Measurements from ENCODE around the gene GIT2.

GIT2 gene

GRCh38 chr12:110001596-110001995 is 5.4 kb upstream of the GIT2 start:
- Histone ChIP-seq H3K27me3 (peaks cover 0 to 34% (median 23%) of the 10 kb centered on the region in 11 experiments; a peak in 18 of 22 replicates), H4K20me1 (peaks cover 0 to 44% (median 7%) of the 10 kb centered on the region in 11 experiments; a peak in 8 of 22 replicates), H3K9me3 (replicated peaks in 1 of 11) (peaks cover 0 to 21% (median 10%) of the 10 kb centered on the region in 11 experiments; a peak in 12 of 22 replicates), H3K4me1 (peaks cover 26 to 53% (median 36%) of the 10 kb centered on the region in 10 experiments), H3K4me2 (peak overlapping the region in 9 of 11 experiments; percentile 10 to 98 (median 92); a peak in 8 of 22 replicates), H3K36me3 (peaks cover 9 to 45% (median 23%) of the 10 kb centered on the region in 11 experiments; a peak in 19 of 22 replicates), H3K9ac (no peak overlapping the region), H3K4me3 (no peak overlapping the region), H3K27ac (no peak overlapping the region)
- TF ChIP-seq Cebpa-rat (IDR thresholded peaks at IDR 0.05), result no peak

DNA sequence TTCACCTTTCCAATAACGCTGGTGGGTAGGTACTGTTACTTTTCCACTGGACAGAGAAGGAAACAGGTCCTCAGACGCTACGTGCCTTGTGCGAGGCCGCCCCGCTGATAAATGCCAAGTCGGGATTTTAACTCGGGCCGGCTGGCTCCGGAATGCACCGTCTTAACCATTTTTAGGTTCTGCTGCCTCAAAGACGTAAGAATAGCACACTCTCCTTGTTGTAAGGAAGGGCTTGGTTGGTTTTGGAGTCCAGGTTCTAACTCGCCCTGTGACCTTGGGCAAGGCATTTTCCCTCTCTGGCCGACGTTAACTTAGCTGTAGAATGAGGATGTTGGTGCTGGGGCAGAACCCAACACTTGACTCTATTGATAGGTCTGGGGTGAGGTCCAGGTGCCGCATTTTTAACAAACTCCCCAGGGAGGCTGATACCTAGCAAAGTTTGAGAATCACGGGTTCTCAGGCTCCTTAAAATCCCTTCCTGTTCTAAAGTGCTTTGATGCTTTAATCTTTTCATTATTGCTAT is 3.9 kb upstream of the GIT2 start:
- no peak for TF ChIP-seq Cebpa-rat (IDR thresholded peaks at IDR 0.05)
- peak overlapping the region; percentile 92 to 99 (median 97); a peak in 21 of 22 replicates for H3K27ac ChIP-seq
- peaks cover 9 to 29% (median 17%) of the 10 kb centered on the region in 11 experiments; a peak in 18 of 22 replicates for H3K36me3 ChIP-seq
- H3K4me3 ChIP-seq, result peak overlapping the region; percentile 85 to 98 (median 94)
- H3K9ac ChIP-seq, result peak overlapping the region; percentile 91 to 98 (median 96)
- H3K4me1 ChIP-seq, result peaks cover 28 to 55% (median 37%) of the 10 kb centered on the region in 10 experiments
- H3K27me3 ChIP-seq, result peaks cover 0 to 34% (median 23%) of the 10 kb centered on the region in 11 experiments; a peak in 18 of 22 replicates
- peaks cover 0 to 6% (median 0%) of the 10 kb centered on the region in 11 experiments; a peak in 3 of 22 replicates for H3K9me3 ChIP-seq (replicated peaks in 1 of 11)
- peaks cover 0 to 44% (median 7%) of the 10 kb centered on the region in 11 experiments; a peak in 8 of 22 replicates for H4K20me1 ChIP-seq
- H3K4me2 ChIP-seq, result peak overlapping the region; percentile 89 to 98 (median 93)

GRCh38 chr12:109999649-109999971 is 3.4 kb upstream of the GIT2 start:
- peak overlapping the region; percentile 89 to 98 (median 93) for H3K4me2 ChIP-seq
- peaks cover 28 to 55% (median 39%) of the 10 kb centered on the region in 10 experiments for H3K4me1 ChIP-seq
- H3K27me3 ChIP-seq, result peaks cover 0 to 34% (median 23%) of the 10 kb centered on the region in 11 experiments; a peak in 18 of 22 replicates
- peaks cover 0 to 1% (median 0%) of the 10 kb centered on the region in 11 experiments; a peak in 1 of 22 replicates for H3K9me3 ChIP-seq (replicated peaks in 1 of 11)
- H4K20me1 ChIP-seq, result peaks cover 0 to 44% (median 8%) of the 10 kb centered on the region in 11 experiments; a peak in 10 of 22 replicates
- H3K27ac ChIP-seq, result peak overlapping the region; percentile 92 to 99 (median 97)
- peak overlapping the region; percentile 85 to 98 (median 94) for H3K4me3 ChIP-seq
- H3K9ac ChIP-seq, result peak overlapping the region; percentile 91 to 98 (median 96)
- H3K36me3 ChIP-seq, result peaks cover 9 to 25% (median 16%) of the 10 kb centered on the region in 11 experiments; a peak in 18 of 22 replicates
- TF ChIP-seq Cebpa-rat (IDR thresholded peaks at IDR 0.05), result no peak

DNA sequence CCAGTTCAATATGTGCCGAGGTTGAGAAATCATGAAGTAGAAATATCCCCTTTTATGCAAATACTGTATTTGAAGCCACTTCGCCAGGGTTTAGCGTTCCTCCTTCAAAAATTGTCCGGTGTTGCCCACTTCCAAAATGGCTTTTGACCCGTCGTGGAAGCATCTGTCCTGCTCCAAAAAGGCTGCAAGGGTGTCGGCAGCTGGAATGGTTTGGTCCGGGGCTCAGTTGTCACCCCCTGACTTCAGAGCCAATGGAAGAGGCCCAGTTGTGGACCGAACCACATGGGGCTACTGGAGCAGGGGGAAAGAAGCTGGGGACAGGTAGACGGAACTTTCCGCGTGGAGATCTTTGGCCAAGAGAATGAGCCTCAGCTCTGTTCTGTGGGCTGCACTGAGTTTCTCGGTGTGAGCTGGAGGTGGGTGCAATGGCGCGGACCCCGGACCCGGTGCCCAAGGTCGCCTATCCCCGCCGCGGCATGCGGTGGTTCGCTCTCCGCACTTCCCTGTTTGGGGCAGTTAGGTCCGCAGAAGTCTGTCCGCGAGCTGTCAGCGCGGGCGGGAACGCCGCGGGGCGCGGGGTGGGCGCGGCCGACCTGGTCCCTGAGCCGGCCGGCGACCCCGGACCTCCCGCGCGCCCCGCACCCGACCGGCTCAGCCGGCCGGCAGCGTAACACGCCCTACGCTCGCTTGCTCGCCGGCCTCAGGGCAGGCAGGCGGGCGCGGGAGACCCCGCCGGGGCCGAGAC is 2.9 kb upstream of the GIT2 start, which contains the start of gene ANKRD13A:
Gene ANKRD13A, plus strand, starts transcription at position 527 of the 745 bp plus-strand sequence. CDS start 259 bp downstream, outside the sequence.
- Histone ChIP-seq H3K4me1 (peaks cover 32 to 59% (median 41%) of the 10 kb centered on the region in 10 experiments), H3K36me3 (peaks cover 9 to 20% (median 16%) of the 10 kb centered on the region in 11 experiments; a peak in 18 of 22 replicates), H3K4me3 (peak within 1 kb of the TSS; percentile 85 to 98 (median 94)), H4K20me1 (peaks cover 0 to 45% (median 13%) of the 10 kb centered on the region in 11 experiments; a peak in 12 of 22 replicates), H3K27me3 (peaks cover 0 to 34% (median 23%) of the 10 kb centered on the region in 11 experiments; a peak in 18 of 22 replicates), H3K27ac (peak within 1 kb of the TSS; percentile 92 to 99 (median 97)), H3K4me2 (peak within 1 kb of the TSS; percentile 89 to 98 (median 93)), H3K9me3 (replicated peaks in 1 of 11) (no peaks in the 10 kb centered on the region), H3K9ac (peak within 1 kb of the TSS; percentile 91 to 98 (median 96))
- no peak for TF ChIP-seq Cebpa-rat (IDR thresholded peaks at IDR 0.05)

- peak overlapping the region; percentile 92 to 99 (median 97); a peak in 21 of 22 replicates for H3K27ac ChIP-seq
- H3K4me2 ChIP-seq, result peak overlapping the region; percentile 89 to 98 (median 93)
- H3K36me3 ChIP-seq, result peaks cover 7 to 19% (median 10%) of the 10 kb centered on the region in 11 experiments; a peak in 18 of 22 replicates
- H3K4me1 ChIP-seq, result peaks cover 39 to 66% (median 48%) of the 10 kb centered on the region in 10 experiments
- H4K20me1 ChIP-seq, result peaks cover 0 to 43% (median 19%) of the 10 kb centered on the region in 11 experiments; a peak in 13 of 22 replicates
- TF ChIP-seq Cebpa-rat (IDR thresholded peaks at IDR 0.05), result no peak
- no peaks in the 10 kb centered on the region for H3K9me3 ChIP-seq (replicated peaks in 1 of 11)
- H3K27me3 ChIP-seq, result peaks cover 0 to 34% (median 23%) of the 10 kb centered on the region in 11 experiments; a peak in 18 of 22 replicates
- H3K4me3 ChIP-seq, result peak overlapping the region; percentile 85 to 98 (median 94); a peak in 19 of 20 replicates
- H3K9ac ChIP-seq, result peak overlapping the region; percentile 91 to 98 (median 96)
Measured at GRCh38 chr12:109998241-109998903, 2.2 kb upstream of the GIT2 start.

DNA sequence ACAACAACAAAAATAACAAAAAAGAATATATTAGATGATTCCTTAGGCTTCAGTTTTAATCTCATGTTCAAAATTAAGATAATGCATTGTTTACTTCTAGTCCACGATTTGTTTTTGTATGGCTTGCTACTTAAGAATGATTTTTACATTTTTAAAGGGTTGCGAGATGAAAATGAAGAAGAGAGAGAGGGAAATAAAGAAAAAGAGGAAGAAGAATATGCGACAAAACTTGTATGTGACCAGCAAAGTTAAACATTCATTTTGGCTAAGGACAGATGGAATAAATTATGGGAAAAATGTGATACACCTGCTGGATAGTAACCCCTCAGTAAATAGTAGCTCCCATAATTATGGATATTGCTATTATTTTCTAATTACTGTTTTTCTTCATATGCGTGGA is 1.2 kb upstream of the GIT2 start:
- peaks cover 6 to 46% (median 29%) of the 10 kb centered on the region in 11 experiments; a peak in 17 of 22 replicates for H4K20me1 ChIP-seq
- no peak for TF ChIP-seq Cebpa-rat (IDR thresholded peaks at IDR 0.05)
- H3K36me3 ChIP-seq, result peaks cover 4 to 19% (median 10%) of the 10 kb centered on the region in 11 experiments; a peak in 19 of 22 replicates
- peak overlapping the region in 3 of 11 experiments; percentile 93 to 99 (median 97); a peak in 3 of 22 replicates for H3K27ac ChIP-seq
- H3K27me3 ChIP-seq, result peaks cover 0 to 34% (median 23%) of the 10 kb centered on the region in 11 experiments; a peak in 18 of 22 replicates
- H3K9ac ChIP-seq, result no peak overlapping the region
- H3K4me3 ChIP-seq, result no peak overlapping the region
- H3K4me1 ChIP-seq, result peaks cover 49 to 68% (median 58%) of the 10 kb centered on the region in 10 experiments
- H3K9me3 ChIP-seq (replicated peaks in 1 of 11), result no peaks in the 10 kb centered on the region
- H3K4me2 ChIP-seq, result peak overlapping the region in 6 of 11 experiments; percentile 81 to 98 (median 93); a peak in 8 of 22 replicates

DNA sequence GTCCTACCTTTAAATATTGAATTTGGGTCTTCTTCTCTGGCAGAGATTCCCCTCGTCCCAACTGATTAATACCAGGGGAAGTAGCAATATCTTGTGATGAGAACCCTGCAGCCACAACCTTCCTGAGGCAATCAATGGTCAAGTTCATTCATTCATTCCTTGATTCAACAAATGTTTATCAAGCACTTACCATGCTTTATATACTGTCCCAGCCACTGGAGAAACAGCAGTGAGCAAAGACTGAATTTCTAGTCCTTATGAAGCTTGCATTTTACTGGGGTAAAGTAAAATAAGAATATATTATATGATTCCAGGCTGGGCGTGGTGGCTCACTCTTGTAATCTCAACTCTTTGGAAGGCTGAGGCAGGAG is 300 bp upstream of the GIT2 start:
- H3K27ac ChIP-seq, result peak overlapping the region; percentile 92 to 99 (median 97); a peak in 21 of 22 replicates
- H3K4me2 ChIP-seq, result peak overlapping the region; percentile 72 to 98 (median 92)

DNA sequence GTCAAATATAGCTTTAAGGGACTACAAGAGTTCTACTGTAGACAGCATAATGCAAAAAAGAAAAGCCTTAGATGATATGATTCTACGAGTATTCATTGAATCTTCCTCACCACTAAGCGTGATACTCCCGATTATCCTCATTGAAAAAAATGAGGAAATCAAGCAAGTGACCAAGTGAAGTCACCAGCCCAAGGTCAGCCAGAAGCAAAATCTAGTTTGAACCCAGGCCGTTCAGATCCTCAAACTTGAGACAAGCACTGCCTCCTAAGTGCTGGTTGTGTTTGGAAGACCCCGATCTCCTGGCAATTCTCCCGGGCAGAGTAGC is 845 bp downstream of the GIT2 start:
- peaks cover 43 to 63% (median 51%) of the 10 kb centered on the region in 10 experiments for H3K4me1 ChIP-seq

More for the DNA sequence above, 300 bp upstream of the GIT2 start:
- peak overlapping the region; percentile 92 to 98 (median 97) for H3K9ac ChIP-seq
- no peak for TF ChIP-seq Cebpa-rat (IDR thresholded peaks at IDR 0.05)
- peak overlapping the region; percentile 85 to 100 (median 94) for H3K4me3 ChIP-seq
- peaks cover 14 to 52% (median 35%) of the 10 kb centered on the region in 11 experiments; a peak in 17 of 22 replicates for H4K20me1 ChIP-seq
- H3K4me1 ChIP-seq, result peaks cover 50 to 65% (median 59%) of the 10 kb centered on the region in 10 experiments
- peaks cover 11 to 22% (median 17%) of the 10 kb centered on the region in 11 experiments; a peak in 21 of 22 replicates for H3K36me3 ChIP-seq
- peaks cover 0 to 33% (median 22%) of the 10 kb centered on the region in 11 experiments; a peak in 18 of 22 replicates for H3K27me3 ChIP-seq
- H3K9me3 ChIP-seq (replicated peaks in 1 of 11), result no peaks in the 10 kb centered on the region

More for the DNA sequence above, 845 bp downstream of the GIT2 start:
- Histone ChIP-seq H3K9ac (peak overlapping the region; percentile 92 to 98 (median 97)), H3K9me3 (replicated peaks in 1 of 11) (no peaks in the 10 kb centered on the region), H4K20me1 (peaks cover 20 to 49% (median 42%) of the 10 kb centered on the region in 11 experiments; a peak in 18 of 22 replicates), H3K4me3 (peak overlapping the region; percentile 85 to 100 (median 94)), H3K4me2 (peak overlapping the region; percentile 72 to 98 (median 90)), H3K27ac (peak overlapping the region; percentile 92 to 99 (median 97)), H3K27me3 (peaks cover 0 to 22% (median 11%) of the 10 kb centered on the region in 11 experiments; a peak in 18 of 22 replicates), H3K36me3 (peaks cover 23 to 33% (median 29%) of the 10 kb centered on the region in 11 experiments)
- TF ChIP-seq Cebpa-rat (IDR thresholded peaks at IDR 0.05), result no peak

Measured in BLaER1 treated with 17β-estradiol and CSF1 and Interleukin-3, amounts not matched to agents 10 nM and 100 nM (cell line).